SK-N-MC (cell line): ENCODE results near the gene STK11IP.

ENCODE experiments used
- EZH2 ChIP-seq: fragments of 200-600 bp; sonication (generic); IDR thresholded peaks from one replicate; pipeline ENCODE4 v1.6.1; 2017; ENCODE audit warnings: antibody characterized with exemption
- POLR2AphosphoS5 ChIP-seq: IDR thresholded peaks from 2 replicates; pipeline ENCODE4 v1.6.1; 2012; ENCODE audit warnings: mild to moderate bottlenecking, low read depth, low read length, borderline replicate concordance

GRCh38 chr2:219556413-219556812 is 41.2 kb upstream of the STK11IP start:
- TF ChIP-seq EZH2: no peak
- no peak for TF ChIP-seq POLR2AphosphoS5
